Measurements from ENCODE around the gene PLCB2.

PLCB2 gene

DNA sequence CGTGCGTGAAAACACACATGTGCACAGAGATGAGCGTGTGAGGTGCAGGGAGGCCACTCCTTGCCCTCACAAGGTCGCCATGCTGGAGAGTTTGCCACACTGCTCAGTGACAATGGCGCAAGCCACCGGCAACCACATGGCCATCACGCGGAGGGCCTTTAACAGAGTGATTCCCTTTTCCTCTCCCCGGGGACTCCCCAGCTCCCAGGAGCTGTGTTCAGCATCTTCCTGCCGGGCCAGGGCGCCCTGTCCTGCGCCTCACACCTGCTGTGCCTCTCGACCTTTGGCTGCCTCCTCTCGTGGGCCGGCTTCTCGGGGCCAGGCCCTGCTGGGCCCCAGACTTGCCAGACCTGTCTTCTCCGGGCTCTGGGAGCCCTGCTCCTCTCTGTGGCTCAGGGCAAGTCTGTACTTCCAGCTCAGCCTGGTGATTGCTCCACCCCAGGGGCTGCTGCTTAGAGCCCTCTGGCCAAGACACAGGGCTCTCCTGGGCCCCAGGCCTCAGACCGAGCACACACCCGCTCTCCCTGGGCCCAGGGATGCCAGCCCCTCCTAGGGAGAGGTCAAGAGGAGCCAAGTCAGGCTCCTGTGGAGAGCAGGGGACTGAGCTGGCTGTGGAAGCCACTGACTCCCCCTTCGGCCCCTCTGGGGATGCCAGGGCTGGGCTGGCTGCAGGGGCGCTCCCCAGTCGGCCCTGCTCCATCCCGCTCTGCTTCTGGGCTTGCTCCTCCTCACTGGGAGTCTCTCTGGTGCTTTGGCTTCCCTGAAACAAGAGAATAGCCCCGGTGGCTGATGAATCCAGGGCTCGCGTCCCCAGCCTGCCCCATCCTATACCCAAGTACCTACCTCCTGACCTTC, 27.4 kb upstream of the PLCB2 start:
- TF ChIP-seq, protein P1, sequence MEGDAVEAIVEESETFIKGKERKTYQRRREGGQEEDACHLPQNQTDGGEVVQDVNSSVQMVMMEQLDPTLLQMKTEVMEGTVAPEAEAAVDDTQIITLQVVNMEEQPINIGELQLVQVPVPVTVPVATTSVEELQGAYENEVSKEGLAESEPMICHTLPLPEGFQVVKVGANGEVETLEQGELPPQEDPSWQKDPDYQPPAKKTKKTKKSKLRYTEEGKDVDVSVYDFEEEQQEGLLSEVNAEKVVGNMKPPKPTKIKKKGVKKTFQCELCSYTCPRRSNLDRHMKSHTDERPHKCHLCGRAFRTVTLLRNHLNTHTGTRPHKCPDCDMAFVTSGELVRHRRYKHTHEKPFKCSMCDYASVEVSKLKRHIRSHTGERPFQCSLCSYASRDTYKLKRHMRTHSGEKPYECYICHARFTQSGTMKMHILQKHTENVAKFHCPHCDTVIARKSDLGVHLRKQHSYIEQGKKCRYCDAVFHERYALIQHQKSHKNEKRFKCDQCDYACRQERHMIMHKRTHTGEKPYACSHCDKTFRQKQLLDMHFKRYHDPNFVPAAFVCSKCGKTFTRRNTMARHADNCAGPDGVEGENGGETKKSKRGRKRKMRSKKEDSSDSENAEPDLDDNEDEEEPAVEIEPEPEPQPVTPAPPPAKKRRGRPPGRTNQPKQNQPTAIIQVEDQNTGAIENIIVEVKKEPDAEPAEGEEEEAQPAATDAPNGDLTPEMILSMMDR (IDR thresholded peaks at IDR 0.05; ENCODE audit: control insufficient read depth, extremely low read depth, insufficient read depth) = no peak
- no peak overlapping the region for H3K4me3 ChIP-seq (ENCODE audit: low read depth, low read length)
- DNase-seq (ENCODE audit: low read depth) = no peak

DNA sequence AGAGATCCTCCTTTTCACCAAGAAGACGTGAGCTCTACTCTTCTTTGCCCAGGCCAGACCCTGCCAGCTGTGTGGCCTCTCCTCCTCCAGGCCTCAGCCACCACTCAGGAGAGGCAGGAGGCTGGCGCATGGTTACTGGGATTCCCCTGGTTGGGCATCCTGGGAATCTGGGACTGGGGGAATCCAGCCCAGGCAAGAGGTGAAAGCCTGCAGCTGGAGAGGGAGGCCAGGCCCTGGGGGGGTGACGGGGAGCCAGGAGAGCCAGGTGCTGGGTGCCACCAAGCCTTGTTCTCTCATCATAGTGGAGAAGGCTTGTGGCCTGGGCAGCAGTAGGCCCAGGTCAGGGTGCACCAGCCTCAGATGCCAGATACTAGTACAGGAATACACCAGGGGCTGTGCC, 26.8 kb upstream of the PLCB2 start:
- no peak for DNase-seq (ENCODE audit: low read depth)
- TF ChIP-seq, protein P1 (IDR thresholded peaks at IDR 0.05; ENCODE audit: control insufficient read depth, extremely low read depth, insufficient read depth) = no peak
- H3K4me3 ChIP-seq (ENCODE audit: low read depth, low read length) = no peak overlapping the region

DNA sequence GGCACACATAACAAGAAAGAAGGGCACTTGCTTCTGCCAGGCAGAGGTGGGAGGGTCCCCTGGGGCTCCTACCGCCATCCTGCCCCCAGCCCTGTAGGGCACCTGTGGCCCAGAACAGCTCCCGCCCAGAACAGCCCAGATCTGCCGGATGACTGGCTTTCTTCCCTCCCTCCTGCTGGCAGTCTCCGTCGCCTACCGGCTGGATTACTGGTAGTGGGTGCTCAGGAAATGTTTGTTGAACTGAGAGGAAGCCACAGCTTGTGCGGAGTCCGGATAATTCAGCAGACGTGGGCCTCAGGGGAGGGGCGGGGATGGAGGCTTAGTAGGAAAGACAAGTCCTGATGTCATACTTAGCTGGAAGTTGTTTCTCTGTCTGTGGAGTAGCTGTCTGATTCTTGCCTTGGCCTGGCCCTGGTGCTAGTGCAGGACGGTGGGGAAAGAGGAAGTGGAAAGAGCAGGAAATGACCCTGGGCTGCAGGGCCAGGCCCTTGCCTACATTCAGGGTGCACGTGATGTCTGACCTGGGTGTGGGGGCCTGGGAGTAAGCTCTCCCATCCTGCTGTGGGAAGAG, 26.3 kb upstream of the PLCB2 start:
- no peak for DNase-seq (ENCODE audit: low read depth)
- H3K4me3 ChIP-seq (ENCODE audit: low read depth, low read length) = no peak overlapping the region
- TF ChIP-seq, protein P1 (IDR thresholded peaks at IDR 0.05; ENCODE audit: control insufficient read depth, extremely low read depth, insufficient read depth) = no peak

DNA sequence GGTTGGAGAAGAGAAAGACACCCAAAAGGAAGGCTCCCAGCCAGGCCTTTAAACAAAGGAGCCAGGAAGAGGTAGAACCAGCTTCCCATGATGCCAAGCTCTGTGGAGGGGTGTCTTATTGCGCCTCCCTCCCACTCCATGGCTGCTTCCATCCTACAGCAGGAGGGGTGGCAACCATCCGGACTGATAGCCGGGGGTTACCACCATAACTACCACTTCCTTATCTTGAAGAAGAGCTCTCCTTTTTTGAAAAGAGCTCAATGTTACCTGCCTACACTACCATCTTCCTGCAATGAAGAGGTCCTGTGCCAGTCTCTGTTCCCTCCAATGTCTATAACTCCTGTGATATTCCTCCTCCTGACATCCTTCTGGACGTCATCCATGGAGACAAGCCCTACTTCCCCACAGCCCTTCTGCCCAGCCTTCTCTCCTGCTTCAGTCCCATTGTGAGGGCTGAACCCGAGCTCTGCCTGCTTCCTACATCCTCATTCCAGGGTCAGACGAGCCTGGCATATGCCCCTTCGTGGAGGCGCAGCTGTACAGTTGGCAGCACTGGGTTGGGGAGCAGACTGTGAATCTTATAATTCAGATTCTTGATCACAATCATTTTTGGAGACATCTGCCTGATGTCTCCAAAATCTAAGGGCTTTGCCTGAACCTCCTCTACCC, 24.5 kb upstream of the PLCB2 start:
- TF ChIP-seq, protein P1 (IDR thresholded peaks at IDR 0.05; ENCODE audit: control insufficient read depth, extremely low read depth, insufficient read depth) = no peak
- no peak overlapping the region for H3K4me3 ChIP-seq (ENCODE audit: low read depth, low read length)
- no peak for DNase-seq (ENCODE audit: low read depth)

DNA sequence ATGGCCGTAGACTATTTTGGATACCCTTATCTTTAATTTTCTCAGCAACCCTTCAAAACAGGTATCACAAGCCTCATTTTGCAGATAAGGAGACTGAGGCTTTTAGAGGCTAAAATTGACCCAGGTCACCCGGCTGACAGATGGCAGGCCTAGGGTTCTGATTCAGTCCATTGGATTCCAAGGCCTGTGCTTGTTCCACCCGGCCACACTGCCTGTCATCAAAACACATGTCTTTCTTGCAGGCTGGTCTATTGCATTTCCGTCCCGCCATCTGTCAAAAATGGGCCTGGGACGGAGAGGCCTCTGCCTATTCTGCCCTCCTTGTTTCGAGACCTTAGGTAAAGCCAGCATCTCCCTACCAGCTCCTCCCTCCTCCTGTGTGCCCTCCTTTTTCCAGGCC, 23.9 kb upstream of the PLCB2 start:
- no peak overlapping the region for H3K4me3 ChIP-seq (ENCODE audit: low read depth, low read length)
- TF ChIP-seq, protein P1 (IDR thresholded peaks at IDR 0.05; ENCODE audit: control insufficient read depth, extremely low read depth, insufficient read depth) = no peak

DNA sequence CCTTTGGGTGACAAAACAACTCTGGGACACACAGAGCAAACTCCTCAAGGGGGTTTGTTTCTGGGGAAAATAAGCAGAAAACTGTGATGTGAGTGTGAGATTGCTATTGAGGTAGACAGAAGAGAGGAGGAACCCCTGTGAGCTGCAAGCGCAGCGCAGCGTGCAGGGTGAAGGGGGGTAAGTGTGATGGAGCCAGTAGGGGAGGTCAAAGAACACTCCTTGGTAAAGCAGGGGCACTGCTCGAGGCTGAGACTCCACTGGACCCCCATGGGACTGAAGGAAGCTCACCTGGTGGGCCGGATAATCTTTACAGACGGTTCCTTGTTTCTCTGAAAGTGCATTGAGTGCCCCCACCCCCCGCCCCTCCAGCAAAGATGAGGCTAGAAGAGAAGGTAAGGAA, 23.3 kb upstream of the PLCB2 start:
- H3K4me3 ChIP-seq (ENCODE audit: low read depth, low read length) = no peak overlapping the region
- TF ChIP-seq, protein P1 (IDR thresholded peaks at IDR 0.05; ENCODE audit: control insufficient read depth, extremely low read depth, insufficient read depth) = no peak
- DNase-seq (ENCODE audit: low read depth) = no peak

More for the DNA sequence above, 23.9 kb upstream of the PLCB2 start:
- no peak for DNase-seq (ENCODE audit: low read depth)

Data from LNCaP clone FGC (cell line).